K562 (cell line): ENCODE measurements around the gene MBD3. TPM values are rescaled to one million over a fixed set of nuclear protein-coding genes. Genes with fewer than 3 reads are reported as not detected.

ENCODE experiments used
- ATAC-seq: fragments of 200-7000 bp; cut with Tn5 transposase; 3 replicates; pipeline ENCODE4 v1.9.1; 2020; ENCODE audit warnings: moderate library complexity
- BruUV-seq: library from RNA; stranded (reverse); fragments of 400-500 nt; replicated peaks from 2 replicates; lab custom pipeline; 2021; lab: Mats Ljungman, UMichigan
- CTCF ChIA-PET: fragments of 300-600 bp; formaldehyde crosslinking; extraction: SDS; loops from one replicate; lab custom pipeline; 2021; ENCODE audit warnings: low intra/inter-chr PET ratio; lab: Yijun Ruan, JAX
- POLR2A ChIA-PET: fragments of 300-600, 350-650 bp; sonication (Branson Sonifier 250); formaldehyde crosslinking; extraction: SDS; loops from one replicate; lab custom pipeline; 2021; ENCODE audit warnings: antibody characterized with exemption, inconsistent platforms; lab: Yijun Ruan, JAX
- DNase-seq, 4 experiments: peaks; one replicate each; pipeline versions ENCODE4 v3.0.0 to v3.0.0-alpha.2; 2011 to 2018; ENCODE audit warnings: low spot score in 3 of 4, mixed read lengths in 3 of 4; ENCODE audit errors: extremely low read depth in 1 of 4
- FAIRE-seq: peaks from 2 replicates; lab custom pipeline; 2011; peaks lifted over from hg19 to GRCh38; lab: Jason Lieb, UNC
- H2AFZ ChIP-seq: 2 replicates; pipeline ENCODE4 v1.6.0; 2011; ENCODE audit warnings: low read depth, low read length, control low read depth, inconsistent platforms
- H3K27ac ChIP-seq: fragments of 200-600 bp; 3 replicates; pipeline ENCODE4 v1.8.0; 2011; ENCODE audit warnings: low read depth, mild to moderate bottlenecking, control low read depth, inconsistent platforms, low read length, moderate library complexity, mixed read lengths; ENCODE audit errors: extremely low read depth
- H3K27me3 ChIP-seq, 2 experiments: fragments of 300-600 bp in 1 of 2; 2 replicates in 1 of 2; 3 replicates in 1 of 2; pipeline versions ENCODE4 v1.6.0 to v1.8.0; 2011; ENCODE audit warnings: inconsistent platforms in 2 of 2, low read length in 2 of 2, mild to moderate bottlenecking in 1 of 2, mixed read lengths in 1 of 2, moderate library complexity in 1 of 2; ENCODE audit not compliant: control insufficient read depth in 2 of 2, insufficient read depth in 2 of 2
- H3K36me3 ChIP-seq: fragments of 300-600 bp; 3 replicates; pipeline ENCODE4 v1.8.0; 2011; ENCODE audit warnings: mild to moderate bottlenecking, low read length, inconsistent platforms; ENCODE audit not compliant: control insufficient read depth, insufficient read depth
- H3K4me1 ChIP-seq, 2 experiments: fragments of 200-600 bp in 1 of 2; replicated peaks in 1 of 2; 2 replicates in 1 of 2; 3 replicates in 1 of 2; pipeline versions ENCODE4 v1.5.1 to v1.8.0; 2011; ENCODE audit warnings: inconsistent platforms in 2 of 2, low read length in 2 of 2, mild to moderate bottlenecking in 1 of 2, mixed read lengths in 1 of 2, moderate library complexity in 1 of 2; ENCODE audit not compliant: control insufficient read depth in 2 of 2, insufficient read depth in 2 of 2
- H3K4me2 ChIP-seq: 2 replicates; pipeline ENCODE4 v1.6.1; 2011; ENCODE audit warnings: low read length, control low read depth, inconsistent platforms, mixed read lengths; ENCODE audit not compliant: insufficient read depth
- H3K4me3 ChIP-seq: fragments of 200-600 bp; sonication (generic), shearing (Covaris generic); 2 replicates; pipeline ENCODE4 v1.5.1; 2016; ENCODE audit warnings: control low read depth, inconsistent platforms
- H3K79me2 ChIP-seq: fragments of 200-600 bp; 3 replicates; pipeline ENCODE4 v1.8.0; 2011; ENCODE audit warnings: low read length, inconsistent platforms; ENCODE audit not compliant: control insufficient read depth, insufficient read depth
- H3K9ac ChIP-seq, 2 experiments: 2 replicates each; pipeline versions ENCODE4 v1.6.0 to v1.6.1; 2011; ENCODE audit warnings: low read depth in 2 of 2, low read length in 2 of 2, control low read depth in 1 of 2, inconsistent platforms in 1 of 2, mild to moderate bottlenecking in 1 of 2, mixed read lengths in 1 of 2; ENCODE audit not compliant: insufficient read depth in 1 of 2
- H3K9me1 ChIP-seq: one replicate; pipeline ENCODE4 v1.6.0; 2011; ENCODE audit warnings: inconsistent platforms, mild to moderate bottlenecking, low read length, moderate library complexity; ENCODE audit not compliant: control insufficient read depth, insufficient read depth
- H3K9me3 ChIP-seq: replicated peaks from 2 replicates; pipeline ENCODE4 v1.5.1; 2011; ENCODE audit warnings: low read depth, low read length, inconsistent platforms; ENCODE audit not compliant: control insufficient read depth, insufficient read depth
- H4K20me1 ChIP-seq: replicated peaks from 2 replicates; pipeline ENCODE4 v1.6.1; 2011; ENCODE audit warnings: low read length, inconsistent platforms, mixed read lengths; ENCODE audit not compliant: control insufficient read depth, insufficient read depth
- POLR2G ChIP-seq: fragments of 200-400 bp; formaldehyde crosslinking; IDR thresholded peaks from 2 replicates; pipeline ENCODE4 v1.6.1; 2017; ENCODE audit warnings: low read depth, mild to moderate bottlenecking, antibody characterized with exemption, low read length, moderate library complexity
- RBFOX2 ChIP-seq: fragments of 200-400 bp; formaldehyde crosslinking; IDR thresholded peaks from 2 replicates; pipeline ENCODE4 v1.6.1; 2017; ENCODE audit warnings: low read depth, mild to moderate bottlenecking, low read length, moderate library complexity
- ZNF311 ChIP-seq: fragments of 250-450 bp; sonication (Bioruptor Pico); IDR thresholded peaks from 2 replicates; pipeline ENCODE4 v1.4.0; 2020; ENCODE audit warnings: mild to moderate bottlenecking, moderate library complexity
- WGBS: fragments of 100-300 bp; shearing (Covaris generic); methylation state at CpG from one replicate; pipeline ENCODE4 v1.1.6; 2016; ENCODE audit warnings: low coverage, mixed read lengths; ENCODE audit not compliant: insufficient coverage; ENCODE audit errors: missing lambda C conversion rate; 5-methylcytosine and 5-hydroxymethylcytosine counted together
- in situ Hi-C: fragments of 300-500 bp; cut with MboI; formaldehyde crosslinking; loops from 4 replicates; pipeline ENCODE4 v1.15.0; 2018; ENCODE audit warnings: inconsistent platforms, mixed read lengths
- intact Hi-C: fragments of 100-400 bp; cut with micrococcal nuclease; formaldehyde crosslinking; loops from 2 replicates; pipeline ENCODE4 v1.14.2; 2022
- polyA plus RNA-seq, 8 experiments: library from polyadenylated mRNA; depleted of rRNA in 4 of 8; stranded (reverse) in 5 of 8; unstranded in 3 of 8; fragments of >200 nt; fragmentation: Nextera tagmentation in 2 of 8; fragmentation: Illumina TruSeq in 1 of 8; extraction: Ambion mirVana in 2 of 8; extraction: Trizol in 1 of 8; gene quantifications; 2 replicates each; pipeline versions ENCODE4 v1.2.1 to v1.2.3, GENCODE V29; 2011 to 2014; ENCODE audit warnings: inconsistent platforms in 1 of 8, missing spikeins in 1 of 8
- total RNA-seq, 7 experiments: library from RNA; depleted of rRNA in 6 of 7; stranded (reverse); fragments of >200 nt in 6 of 7; fragmentation: Illumina TruSeq in 2 of 7; extraction: Trizol in 2 of 7; gene quantifications; 2 replicates each; pipeline versions ENCODE4 v1.2.1 to v1.2.3, GENCODE V29; 2011 to 2021; ENCODE audit warnings: low replicate concordance in 1 of 7
- TF ChIP-seq, protein P1 (sequence below): sonication (generic); formaldehyde crosslinking; IDR thresholded peaks from 2 replicates; pipeline ENCODE4 v1.8.1; 2023; ENCODE audit warnings: mild to moderate bottlenecking, missing genetic modification reagents

MBD3 gene
- total and polyA plus RNA-seq, 9 of the 15 experiments (the other 6 are each of a cell fraction or from before 2014, with no cell fraction given) = 0.24 to 137 (median 30.9) TPM

DNA sequence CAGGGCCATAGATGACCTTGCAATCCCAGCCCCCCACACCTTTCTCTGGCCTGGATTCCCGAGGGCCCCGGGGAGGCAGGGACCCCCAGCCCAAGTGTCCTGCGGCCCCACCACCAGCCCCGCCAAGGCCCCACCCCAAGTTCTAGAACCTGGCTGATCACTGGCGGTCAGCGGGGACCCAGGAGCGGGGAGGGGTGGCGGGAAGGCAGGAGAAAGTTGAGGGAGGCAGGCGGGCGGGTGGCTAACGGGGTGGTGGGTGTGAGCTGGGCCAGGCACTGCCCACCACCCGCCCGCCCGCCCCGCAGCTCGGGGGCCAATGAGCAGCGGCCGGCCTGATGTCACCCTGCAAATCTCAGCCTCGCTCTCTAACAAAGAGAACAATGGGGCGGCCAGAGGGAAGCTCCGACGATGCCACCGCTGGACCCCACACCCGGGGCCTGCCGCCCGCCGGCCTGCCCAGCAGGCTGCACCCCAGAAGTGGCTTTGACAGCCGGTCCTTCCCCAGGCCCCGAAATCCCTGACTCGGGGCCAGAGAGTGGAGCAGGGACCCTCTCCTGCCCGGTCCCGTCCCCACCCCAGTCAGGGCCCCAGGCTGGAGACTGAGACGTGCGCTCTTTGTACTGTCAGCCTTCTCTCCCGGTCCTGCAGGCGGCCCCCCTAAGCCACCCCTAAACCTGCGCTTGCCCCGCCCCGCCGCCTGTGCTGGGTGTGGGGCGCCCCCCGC, 26.1 kb downstream of the MBD3 start:
- Histone ChIP-seq H3K4me1 (peaks cover 6 to 44% of the 10 kb centered on the region in 2 experiments), H3K9me1 (no peaks in the 10 kb centered on the region), H3K4me3 (peak overlapping the region; percentile 50), H3K79me2 (peaks cover 32% of the 10 kb centered on the region), H3K27me3 (no peaks in the 10 kb centered on the region), H3K36me3 (no peaks in the 10 kb centered on the region), H3K9me3 (no peaks in the 10 kb centered on the region), H2AFZ (no peak overlapping the region), H4K20me1 (peaks cover 5% of the 10 kb centered on the region), H3K4me2 (peak overlapping the region; percentile 37; the same call in 1 of the 2 replicates), H3K27ac (peak overlapping the region; percentile 54; the same call in 1 of the 3 replicates), H3K9ac (peak overlapping the region in 1 of 2 experiments; percentile 92; a peak in 3 of 4 replicates)
- peak in 2 of 4 experiments; percentile 57 to 65 for DNase-seq
- 54% methylated on average over 15 of the region's 42 CpGs for WGBS
- TF ChIP-seq RBFOX2 (peak; percentile 13; the same call in 1 of the 2 replicates), ZNF311 (CRISPR knock-in tag) (no peak), POLR2G (peak; percentile 44; the same call in 1 of the 2 replicates)
- TF ChIP-seq, protein P1, sequence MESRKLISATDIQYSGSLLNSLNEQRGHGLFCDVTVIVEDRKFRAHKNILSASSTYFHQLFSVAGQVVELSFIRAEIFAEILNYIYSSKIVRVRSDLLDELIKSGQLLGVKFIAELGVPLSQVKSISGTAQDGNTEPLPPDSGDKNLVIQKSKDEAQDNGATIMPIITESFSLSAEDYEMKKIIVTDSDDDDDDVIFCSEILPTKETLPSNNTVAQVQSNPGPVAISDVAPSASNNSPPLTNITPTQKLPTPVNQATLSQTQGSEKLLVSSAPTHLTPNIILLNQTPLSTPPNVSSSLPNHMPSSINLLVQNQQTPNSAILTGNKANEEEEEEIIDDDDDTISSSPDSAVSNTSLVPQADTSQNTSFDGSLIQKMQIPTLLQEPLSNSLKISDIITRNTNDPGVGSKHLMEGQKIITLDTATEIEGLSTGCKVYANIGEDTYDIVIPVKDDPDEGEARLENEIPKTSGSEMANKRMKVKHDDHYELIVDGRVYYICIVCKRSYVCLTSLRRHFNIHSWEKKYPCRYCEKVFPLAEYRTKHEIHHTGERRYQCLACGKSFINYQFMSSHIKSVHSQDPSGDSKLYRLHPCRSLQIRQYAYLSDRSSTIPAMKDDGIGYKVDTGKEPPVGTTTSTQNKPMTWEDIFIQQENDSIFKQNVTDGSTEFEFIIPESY (CRISPR knock-in tag) = peak; percentile 73; the same call in 1 of the 2 replicates
- no TSS peak for BruUV-seq
- POLR2A ChIA-PET = no interaction called here
- ATAC-seq = peak; percentile 37
- CTCF ChIA-PET = no interaction called here
- FAIRE-seq = no peak
- in situ Hi-C loops = no loop called here
- intact Hi-C loops = no loop called here
